GM11168 (cell line): ENCODE results near the gene ATRN.

Experiments used
- in situ Hi-C: fragments of 300-500 bp; cut with MboI; formaldehyde crosslinking; loops from one replicate; pipeline ENCODE4 v1.12.0; 2022; ENCODE audit warnings: low sequenced_read_pairs; ENCODE audit not compliant: unreplicated experiment

The ATRN gene

GRCh38 chr20:3686421-3686820, 215.6 kb downstream of the ATRN start:
- in situ Hi-C loops = no loop called here

- in situ Hi-C loops = no loop called here
Measured at GRCh38 chr20:3686867-3687321, 216.1 kb downstream of the ATRN start.

GRCh38 chr20:3687655-3688054, 216.8 kb downstream of the ATRN start:
- in situ Hi-C loops = no loop called here

GRCh38 chr20:3689978-3690377, 219.2 kb downstream of the ATRN start:
- in situ Hi-C loops = no loop called here

- in situ Hi-C loops = no loop called here
Measured at GRCh38 chr20:3690413-3690812, 219.6 kb downstream of the ATRN start.

- in situ Hi-C loops = no loop called here
Measured at GRCh38 chr20:3691306-3691705, 220.5 kb downstream of the ATRN start.

GRCh38 chr20:3691897-3692296, 221.1 kb downstream of the ATRN start:
- in situ Hi-C loops = no loop called here

- in situ Hi-C loops = no loop called here
Measured at GRCh38 chr20:3692706-3693294, 222.0 kb downstream of the ATRN start.

GRCh38 chr20:3693376-3693775, 222.6 kb downstream of the ATRN start:
- in situ Hi-C loops = no loop called here

- in situ Hi-C loops = no loop called here
Measured at GRCh38 chr20:3694864-3695263, 224.0 kb downstream of the ATRN start.

- in situ Hi-C loops = no loop called here
Measured at GRCh38 chr20:3696200-3696599, 225.4 kb downstream of the ATRN start.

- in situ Hi-C loops = no loop called here
Measured at GRCh38 chr20:3696745-3697587, 226.1 kb downstream of the ATRN start.

GRCh38 chr20:3697588-3698305, 226.9 kb downstream of the ATRN start:
- in situ Hi-C loops = no loop called here

- in situ Hi-C loops = no loop called here
Measured at GRCh38 chr20:3698591-3699001, 227.8 kb downstream of the ATRN start.

GRCh38 chr20:3699037-3699436, 228.2 kb downstream of the ATRN start:
- in situ Hi-C loops = no loop called here
